ENCODE measurements around the gene ELP2. TPM values are rescaled to one million over a fixed set of nuclear protein-coding genes. Genes with fewer than 3 reads are reported as not detected.

Gene ELP2
- total RNA-seq, 1 donor from 2014 or later = 94.1 TPM

DNA sequence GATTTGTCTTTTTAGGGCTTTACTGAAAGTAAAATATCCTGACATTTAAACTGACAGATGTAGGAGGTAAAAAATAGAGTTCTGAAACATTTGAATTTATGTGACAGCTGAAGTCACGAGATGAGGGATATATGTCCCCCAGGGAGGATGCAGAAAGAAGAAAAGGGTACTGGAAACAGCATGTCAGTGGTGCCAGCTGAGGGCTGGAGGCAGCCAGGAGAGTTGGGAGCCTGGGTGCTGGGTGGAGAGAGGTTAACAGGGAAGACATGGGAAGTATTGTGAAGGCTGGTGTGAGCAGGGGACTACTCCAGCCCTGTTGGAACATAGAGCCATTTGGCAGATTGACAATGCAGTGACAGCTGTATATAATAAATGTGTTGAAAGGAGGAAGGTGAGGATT lies 45.8 kb downstream of the ELP2 start:
- H3K36me3 Mint-ChIP-seq (ENCODE audit: low read depth) = peaks cover 6% of the 10 kb centered on the region
- no peaks in the 10 kb centered on the region for H3K27me3 Mint-ChIP-seq (ENCODE audit: low read depth)
- H3K4me3 Mint-ChIP-seq = no peak overlapping the region
- H3K27ac Mint-ChIP-seq (ENCODE audit: unreplicated experiment) = peak overlapping the region; percentile 3
- no peaks in the 10 kb centered on the region for H3K4me1 Mint-ChIP-seq
- no peaks in the 10 kb centered on the region for H3K9me3 Mint-ChIP-seq
- no peak for DNase-seq (ENCODE audit: low read depth, low spot score)
- TF ChIP-seq, protein P1, sequence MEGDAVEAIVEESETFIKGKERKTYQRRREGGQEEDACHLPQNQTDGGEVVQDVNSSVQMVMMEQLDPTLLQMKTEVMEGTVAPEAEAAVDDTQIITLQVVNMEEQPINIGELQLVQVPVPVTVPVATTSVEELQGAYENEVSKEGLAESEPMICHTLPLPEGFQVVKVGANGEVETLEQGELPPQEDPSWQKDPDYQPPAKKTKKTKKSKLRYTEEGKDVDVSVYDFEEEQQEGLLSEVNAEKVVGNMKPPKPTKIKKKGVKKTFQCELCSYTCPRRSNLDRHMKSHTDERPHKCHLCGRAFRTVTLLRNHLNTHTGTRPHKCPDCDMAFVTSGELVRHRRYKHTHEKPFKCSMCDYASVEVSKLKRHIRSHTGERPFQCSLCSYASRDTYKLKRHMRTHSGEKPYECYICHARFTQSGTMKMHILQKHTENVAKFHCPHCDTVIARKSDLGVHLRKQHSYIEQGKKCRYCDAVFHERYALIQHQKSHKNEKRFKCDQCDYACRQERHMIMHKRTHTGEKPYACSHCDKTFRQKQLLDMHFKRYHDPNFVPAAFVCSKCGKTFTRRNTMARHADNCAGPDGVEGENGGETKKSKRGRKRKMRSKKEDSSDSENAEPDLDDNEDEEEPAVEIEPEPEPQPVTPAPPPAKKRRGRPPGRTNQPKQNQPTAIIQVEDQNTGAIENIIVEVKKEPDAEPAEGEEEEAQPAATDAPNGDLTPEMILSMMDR (conservative IDR thresholded peaks at IDR 0.05) = no peak

DNA sequence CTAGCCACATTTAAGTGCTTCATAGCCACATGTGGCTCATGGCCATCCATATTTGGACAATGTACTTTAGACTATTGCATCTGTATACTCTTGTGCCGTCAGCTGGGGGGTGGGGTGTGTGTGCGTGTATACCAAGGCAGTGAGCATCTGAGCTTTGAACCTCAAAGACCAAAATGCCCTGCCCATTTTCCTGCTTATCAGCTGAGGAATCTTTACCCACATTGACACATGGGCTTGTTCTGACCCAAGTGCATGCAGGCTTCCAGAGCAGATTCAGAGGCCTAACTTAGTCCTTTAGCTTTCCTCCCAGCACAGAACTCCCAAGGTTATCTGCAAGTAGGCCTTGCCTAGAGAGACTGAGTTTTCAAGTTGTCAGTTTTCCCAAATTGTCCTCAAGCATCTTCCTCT lies 46.5 kb downstream of the ELP2 start:
- no peak overlapping the region for H3K4me3 Mint-ChIP-seq
- H3K9me3 Mint-ChIP-seq = no peaks in the 10 kb centered on the region
- no peaks in the 10 kb centered on the region for H3K27me3 Mint-ChIP-seq (ENCODE audit: low read depth)
- TF ChIP-seq, protein P1 (conservative IDR thresholded peaks at IDR 0.05) = no peak
- DNase-seq (ENCODE audit: low read depth, low spot score) = no peak
- no peak overlapping the region for H3K27ac Mint-ChIP-seq (ENCODE audit: unreplicated experiment)
- peaks cover 6% of the 10 kb centered on the region for H3K36me3 Mint-ChIP-seq (ENCODE audit: low read depth)
- H3K4me1 Mint-ChIP-seq = no peaks in the 10 kb centered on the region

DNA sequence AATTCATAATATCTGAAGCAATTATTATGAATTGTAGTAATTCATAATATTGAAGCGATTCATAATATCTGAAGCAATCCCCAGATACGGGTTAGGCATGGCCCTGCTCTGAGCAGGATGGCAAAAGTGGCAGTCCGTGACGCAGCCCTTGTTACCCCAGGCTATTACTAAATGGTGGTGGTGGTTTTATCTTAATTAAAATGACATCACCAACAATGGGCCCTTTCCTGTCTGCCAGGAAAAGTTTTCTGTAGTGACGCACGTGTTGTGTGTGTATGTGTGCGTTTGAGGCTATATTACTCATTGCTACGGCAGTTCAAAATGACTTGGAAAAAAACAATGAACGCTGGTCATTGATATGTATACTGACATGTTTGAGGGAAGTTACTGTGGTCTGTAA lies 47.0 kb downstream of the ELP2 start:
- Mint-ChIP-seq H3K4me1 (peaks cover 3% of the 10 kb centered on the region), H3K4me3 (no peak overlapping the region), H3K9me3 (no peaks in the 10 kb centered on the region), H3K27ac (ENCODE audit: unreplicated experiment) (no peak overlapping the region), H3K27me3 (ENCODE audit: low read depth) (no peaks in the 10 kb centered on the region), H3K36me3 (ENCODE audit: low read depth) (peaks cover 6% of the 10 kb centered on the region)
- no peak for DNase-seq (ENCODE audit: low read depth, low spot score)
- TF ChIP-seq, protein P1 (conservative IDR thresholded peaks at IDR 0.05) = no peak

DNA sequence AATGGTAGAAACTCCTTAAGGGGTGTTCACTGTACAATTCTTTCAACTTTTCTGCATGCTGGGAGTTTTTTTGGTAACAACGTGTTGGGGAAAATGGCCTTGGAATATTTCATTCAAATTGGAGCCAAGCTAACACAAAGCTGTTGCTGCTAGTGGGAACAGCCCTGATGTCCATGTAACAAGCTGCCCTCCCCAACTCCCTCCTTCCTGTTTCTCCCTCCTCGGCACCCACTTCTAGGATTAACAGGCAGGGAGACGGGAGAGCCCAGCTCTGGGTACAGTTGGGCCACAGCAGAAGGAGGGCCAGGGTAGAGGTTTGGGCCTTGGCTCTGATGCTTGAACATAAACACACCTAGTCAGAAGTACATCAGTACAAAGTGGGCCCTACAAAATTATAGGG lies 48.2 kb downstream of the ELP2 start:
- Mint-ChIP-seq H3K4me1 (peaks cover 14% of the 10 kb centered on the region), H3K27me3 (ENCODE audit: low read depth) (no peaks in the 10 kb centered on the region), H3K4me3 (no peak overlapping the region), H3K9me3 (no peaks in the 10 kb centered on the region), H3K27ac (ENCODE audit: unreplicated experiment) (no peak overlapping the region), H3K36me3 (ENCODE audit: low read depth) (peaks cover 4% of the 10 kb centered on the region)
- TF ChIP-seq, protein P1 (conservative IDR thresholded peaks at IDR 0.05) = no peak
- DNase-seq (ENCODE audit: low read depth, low spot score) = no peak

DNA sequence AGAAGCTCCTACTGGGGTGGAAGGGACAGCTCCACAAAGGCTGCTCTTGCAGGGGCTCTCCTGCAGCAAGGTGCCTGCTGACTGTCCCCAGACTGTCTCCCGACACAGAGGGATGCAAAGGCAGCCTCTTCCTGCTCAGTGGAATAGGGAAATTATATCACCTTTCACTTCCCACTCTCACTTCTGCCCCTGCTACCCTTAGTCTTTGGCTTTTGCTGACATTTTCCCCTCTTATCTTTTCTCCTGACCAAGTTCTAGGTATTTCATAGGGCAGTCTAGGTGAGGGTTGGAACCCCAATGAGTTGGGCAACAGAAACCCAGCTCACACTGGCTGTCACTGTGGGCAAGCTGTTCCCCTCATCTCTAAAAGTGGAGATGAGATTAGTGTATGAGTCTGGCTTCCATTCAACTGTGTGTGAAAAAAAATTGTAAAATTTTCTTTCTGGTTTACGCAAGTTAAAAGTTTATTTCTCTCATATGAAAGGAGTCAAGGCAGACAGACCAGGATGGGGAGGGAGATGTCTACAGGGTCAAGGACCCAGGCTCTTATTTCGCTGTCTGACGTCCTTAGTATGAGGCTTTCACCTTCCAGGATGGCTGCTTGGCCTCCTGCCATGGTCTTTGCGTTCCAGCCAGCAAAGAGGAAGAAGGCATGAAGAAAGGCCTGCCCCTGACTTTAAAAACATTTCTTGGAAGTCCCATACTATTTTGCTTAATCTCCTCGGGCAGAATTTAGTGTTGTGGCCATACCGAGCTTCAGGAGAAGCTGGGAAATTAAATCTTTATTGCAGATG lies 50.1 kb downstream of the ELP2 start:
- DNase-seq (ENCODE audit: low read depth, low spot score) = no peak
- Mint-ChIP-seq H3K9me3 (no peaks in the 10 kb centered on the region), H3K27ac (ENCODE audit: unreplicated experiment) (no peak overlapping the region), H3K4me3 (no peak overlapping the region), H3K4me1 (peaks cover 18% of the 10 kb centered on the region), H3K27me3 (ENCODE audit: low read depth) (peaks cover 6% of the 10 kb centered on the region), H3K36me3 (ENCODE audit: low read depth) (peaks cover 4% of the 10 kb centered on the region)
- TF ChIP-seq, protein P1 (conservative IDR thresholded peaks at IDR 0.05) = no peak
